ENCODE data around the gene RLF. TPM values are rescaled to one million over a fixed set of nuclear protein-coding genes. Genes with fewer than 3 reads are reported as not detected.

RLF gene
- total RNA-seq, 1 donor from 2014 or later: 12.1 TPM

DNA sequence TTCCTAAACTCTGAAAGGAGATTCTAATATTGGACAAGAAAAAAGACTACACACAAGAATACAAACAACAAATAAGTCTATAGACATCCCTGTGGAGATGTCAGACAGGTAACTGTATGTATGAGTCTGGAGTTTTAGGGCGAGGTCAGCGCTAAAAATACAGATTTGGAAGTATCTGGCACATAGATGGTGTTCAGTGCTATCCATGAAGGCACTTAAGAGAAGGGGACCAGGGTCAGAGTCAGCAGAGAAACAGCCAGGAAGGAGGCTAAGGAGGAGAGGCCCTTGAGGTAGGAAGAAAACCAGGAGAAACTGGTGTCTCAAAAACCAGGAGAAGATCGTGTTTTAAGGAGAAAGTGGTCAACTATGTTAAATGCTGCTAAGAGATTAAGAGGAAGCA lies 114.9 kb downstream of the RLF start:
- no peak for DNase-seq (ENCODE audit: low read depth)
- no peak overlapping the region for H3K4me3 ChIP-seq (ENCODE audit: low read depth, low read length)
- no peak for TF ChIP-seq CTCF (conservative IDR thresholded peaks at IDR 0.05; ENCODE audit: low read depth, low read length)

DNA sequence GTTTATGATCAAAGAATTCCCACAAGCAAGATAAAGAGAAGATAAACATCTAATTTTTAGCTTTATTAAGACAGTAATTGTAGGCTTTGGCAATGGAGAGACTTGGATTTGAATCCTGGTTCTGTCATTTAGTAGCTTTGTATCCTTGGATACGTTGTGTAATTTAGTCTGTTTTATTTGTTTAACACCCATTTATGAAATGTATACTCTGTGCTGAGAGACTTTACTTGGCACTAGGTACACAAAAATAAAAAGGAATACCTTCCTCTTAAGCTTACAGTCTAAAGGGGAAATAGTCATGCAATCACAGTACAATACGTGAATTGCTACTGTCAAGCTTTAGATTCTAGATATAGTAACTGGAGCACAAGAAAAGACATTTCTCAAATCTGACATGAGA lies 120.7 kb downstream of the RLF start:
- no peak for TF ChIP-seq CTCF (conservative IDR thresholded peaks at IDR 0.05; ENCODE audit: low read depth, low read length)
- DNase-seq (ENCODE audit: low read depth): no peak
- no peak overlapping the region for H3K4me3 ChIP-seq (ENCODE audit: low read depth, low read length)

Other genes starting within 250 kb of the RLF start
- 5.3 and 16.9 TPM in 2 replicates for gene MFSD2A, start 206.2 kb upstream of the RLF start, total RNA-seq
- gene CAP1, start 120.7 kb upstream of the RLF start, total RNA-seq: 342 and 577 TPM in 2 replicates
- gene PPT1, start 64.1 kb upstream of the RLF start, total RNA-seq: 29.6 and 70.8 TPM in 2 replicates
- not detected in 2 replicates for gene TMCO2, start 86.5 kb downstream of the RLF start, total RNA-seq
- 28.1 and 49.6 TPM in 2 replicates for gene ZMPSTE24, start 96.8 kb downstream of the RLF start, total RNA-seq
- gene COL9A2, start 155.9 kb downstream of the RLF start, total RNA-seq: 4.6 and 6.7 TPM in 2 replicates
- gene SMAP2, start 212.3 kb downstream of the RLF start, total RNA-seq: 4.9 and 11.0 TPM in 2 replicates

Measured in epithelial cell of proximal tubule (primary cell).